Hepatocyte (in vitro differentiated cells): ENCODE data around the gene PTAR1. TPM values are rescaled to one million over a fixed set of nuclear protein-coding genes. Genes with fewer than 3 reads are reported as not detected.

Source experiments
- DNase-seq: peaks from one replicate; pipeline ENCODE4 v3.0.0-alpha.2; 2016; ENCODE audit warnings: low spot score
- H2AFZ ChIP-seq: fragments of 200-600 bp; sonication (generic); 2 replicates; pipeline ENCODE4 v1.6.0; 2016; ENCODE audit warnings: antibody characterized with exemption, mild to moderate bottlenecking
- H3K27ac ChIP-seq: fragments of 200-600 bp; sonication (generic); 2 replicates; pipeline ENCODE4 v1.5.1; 2016; ENCODE audit warnings: mild to moderate bottlenecking
- H3K27me3 ChIP-seq: fragments of 200-600 bp; sonication (generic); 2 replicates; pipeline ENCODE4 v1.6.1; 2016
- H3K36me3 ChIP-seq: fragments of 200-600 bp; sonication (generic); replicated peaks from 2 replicates; pipeline ENCODE4 v1.5.1; 2016; ENCODE audit warnings: low read depth; ENCODE audit not compliant: insufficient read depth
- H3K4me1 ChIP-seq: fragments of 200-600 bp; sonication (generic); 2 replicates; pipeline ENCODE4 v1.5.1; 2016; ENCODE audit warnings: mild to moderate bottlenecking, moderate library complexity; ENCODE audit not compliant: insufficient read depth
- H3K4me2 ChIP-seq: fragments of 200-600 bp; sonication (generic); 2 replicates; pipeline ENCODE4 v1.6.0; 2016
- H3K4me3 ChIP-seq: fragments of 200-600 bp; sonication (generic); 2 replicates; pipeline ENCODE4 v1.5.1; 2016; ENCODE audit warnings: mild to moderate bottlenecking
- H3K79me2 ChIP-seq: fragments of 200-600 bp; sonication (generic); 2 replicates; pipeline ENCODE4 v1.6.0; 2017; ENCODE audit warnings: mild to moderate bottlenecking
- H3K9me2 ChIP-seq: fragments of 200-600 bp; sonication (generic); replicated peaks from 2 replicates; pipeline ENCODE4 v1.6.0; 2017; ENCODE audit warnings: mild to moderate bottlenecking; ENCODE audit not compliant: insufficient read depth
- H3K9me3 ChIP-seq: fragments of 200-600 bp; sonication (generic); 2 replicates; pipeline ENCODE4 v1.5.1; 2016; ENCODE audit warnings: low read depth, mild to moderate bottlenecking
- H4K20me1 ChIP-seq: fragments of 200-600 bp; sonication (generic); 2 replicates; pipeline ENCODE4 v1.6.0; 2016; ENCODE audit warnings: mild to moderate bottlenecking; ENCODE audit not compliant: insufficient read depth, poor library complexity, severe bottlenecking
- CTCF ChIP-seq: fragments of 200-600 bp; sonication (generic); IDR thresholded peaks from 2 replicates; pipeline ENCODE4 v1.5.1; 2016; ENCODE audit warnings: antibody characterized with exemption, mild to moderate bottlenecking; ENCODE audit not compliant: poor library complexity
- EZH2 ChIP-seq: fragments of 200-600 bp; sonication (generic); IDR thresholded peaks from 2 replicates; pipeline ENCODE4 v1.6.1; 2016; ENCODE audit warnings: antibody characterized with exemption, mild to moderate bottlenecking, borderline replicate concordance
- EZH2phosphoT487 ChIP-seq: fragments of 200-600 bp; sonication (generic); IDR thresholded peaks from one replicate; pipeline ENCODE4 v1.6.1; 2018; ENCODE audit warnings: antibody characterized with exemption, mild to moderate bottlenecking, low read depth, moderate library complexity; ENCODE audit not compliant: unreplicated experiment, severe bottlenecking
- WGBS: methylation state at CpG from one replicate; pipeline ENCODE4 v1.1.6; 2016; ENCODE audit warnings: low lambda C conversion rate; ENCODE audit errors: missing lambda C conversion rate; 5-methylcytosine and 5-hydroxymethylcytosine counted together
- polyA plus RNA-seq: library from polyadenylated mRNA; unstranded; fragments of >200 nt; fragmentation: Nextera tagmentation; extraction: Ambion mirVana; gene quantifications from 2 replicates; pipeline ENCODE4 v1.2.1, GENCODE V29; 2016
- total RNA-seq: library from RNA; depleted of rRNA; stranded (reverse); fragments of >200 nt; gene quantifications from 2 replicates; pipeline ENCODE4 v1.2.3, GENCODE V29; 2014

The PTAR1 gene
- total and polyA plus RNA-seq, 2 experiments from 2014 or later = 10.8 to 75.1 TPM

- H3K9me3 ChIP-seq = no peaks in the 10 kb centered on the region
- no peaks in the 10 kb centered on the region for H3K79me2 ChIP-seq
- peaks cover 24% of the 10 kb centered on the region for H3K4me1 ChIP-seq
- DNase-seq = no peak
- no peak overlapping the region for H3K4me3 ChIP-seq
- H3K27ac ChIP-seq = no peak overlapping the region
- no peaks in the 10 kb centered on the region for H3K9me2 ChIP-seq
- H3K36me3 ChIP-seq = no peaks in the 10 kb centered on the region
- WGBS = 88% methylated on average over 6 of the region's 6 CpGs
- no peaks in the 10 kb centered on the region for H4K20me1 ChIP-seq
- H3K4me2 ChIP-seq = no peak overlapping the region
- no peaks in the 10 kb centered on the region for H3K27me3 ChIP-seq
- no peak overlapping the region for H2AFZ ChIP-seq
- no peak for TF ChIP-seq EZH2
- no peak for TF ChIP-seq CTCF
- no peak for TF ChIP-seq EZH2phosphoT487
Observed at GRCh38 chr9:69718218-69718617, 41.6 kb downstream of the PTAR1 start.

GRCh38 chr9:69715825-69716224 is 44.0 kb downstream of the PTAR1 start:
- Histone ChIP-seq H4K20me1 (no peaks in the 10 kb centered on the region), H2AFZ (no peak overlapping the region), H3K36me3 (no peaks in the 10 kb centered on the region), H3K4me3 (no peak overlapping the region), H3K79me2 (no peaks in the 10 kb centered on the region), H3K27ac (peak overlapping the region; percentile 4), H3K27me3 (no peaks in the 10 kb centered on the region), H3K4me1 (peaks cover 24% of the 10 kb centered on the region), H3K4me2 (peak overlapping the region; percentile 25), H3K9me2 (no peaks in the 10 kb centered on the region), H3K9me3 (no peaks in the 10 kb centered on the region)
- 82% methylated on average over 1 of the region's 1 CpG for WGBS
- no peak for DNase-seq
- TF ChIP-seq EZH2 (no peak), EZH2phosphoT487 (no peak), CTCF (no peak)

GRCh38 chr9:69715096-69715495 is 44.7 kb downstream of the PTAR1 start:
- WGBS = 87% methylated on average over 3 of the region's 3 CpGs

More at GRCh38 chr9:69715096-69715495, 44.7 kb downstream of the PTAR1 start:
- Histone ChIP-seq H3K4me3 (no peak overlapping the region), H3K4me1 (peaks cover 16% of the 10 kb centered on the region), H3K9me3 (no peaks in the 10 kb centered on the region), H3K9me2 (no peaks in the 10 kb centered on the region), H3K36me3 (no peaks in the 10 kb centered on the region), H3K27ac (peak overlapping the region; percentile 4), H4K20me1 (no peaks in the 10 kb centered on the region), H3K79me2 (no peaks in the 10 kb centered on the region), H2AFZ (no peak overlapping the region), H3K27me3 (no peaks in the 10 kb centered on the region), H3K4me2 (peak overlapping the region; percentile 25)
- no peak for DNase-seq
- no peak for TF ChIP-seq CTCF
- TF ChIP-seq EZH2phosphoT487 = no peak
- no peak for TF ChIP-seq EZH2
